ENCODE results near the gene KRT32. TPM values are rescaled to one million over a fixed set of nuclear protein-coding genes. Genes with fewer than 3 reads are reported as not detected.

Gene KRT32
- total RNA-seq, 2 experiments from 2014 or later, result not detected

DNA sequence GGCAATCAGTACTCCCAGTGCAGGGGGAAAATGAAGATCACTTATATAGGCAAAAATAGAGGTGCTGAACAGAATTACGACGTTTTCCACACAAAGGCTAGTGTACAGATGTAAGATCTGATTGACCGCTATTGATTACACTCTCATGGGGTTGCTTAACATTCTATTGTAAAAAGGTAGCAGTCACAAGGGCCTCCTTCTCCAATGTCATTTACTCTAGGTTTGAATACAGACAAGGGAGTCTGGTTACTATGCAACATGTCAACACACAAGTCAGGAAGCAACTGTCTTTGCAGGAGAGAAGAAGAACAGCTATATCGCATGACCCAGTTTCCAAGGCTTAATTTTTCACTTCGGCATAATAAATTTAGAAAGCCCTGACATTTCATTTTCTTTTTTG, 50.7 kb downstream of the KRT32 start:
- no peak overlapping the region for H3K4me3 Mint-ChIP-seq
- H3K27ac Mint-ChIP-seq, result no peak overlapping the region
- DNase-seq, result no peak
- H3K36me3 Mint-ChIP-seq, result no peaks in the 10 kb centered on the region
- H3K4me1 Mint-ChIP-seq, result peaks cover 7% of the 10 kb centered on the region
- H3K9me3 Mint-ChIP-seq, result no peaks in the 10 kb centered on the region
- H3K27me3 Mint-ChIP-seq, result no peaks in the 10 kb centered on the region

DNA sequence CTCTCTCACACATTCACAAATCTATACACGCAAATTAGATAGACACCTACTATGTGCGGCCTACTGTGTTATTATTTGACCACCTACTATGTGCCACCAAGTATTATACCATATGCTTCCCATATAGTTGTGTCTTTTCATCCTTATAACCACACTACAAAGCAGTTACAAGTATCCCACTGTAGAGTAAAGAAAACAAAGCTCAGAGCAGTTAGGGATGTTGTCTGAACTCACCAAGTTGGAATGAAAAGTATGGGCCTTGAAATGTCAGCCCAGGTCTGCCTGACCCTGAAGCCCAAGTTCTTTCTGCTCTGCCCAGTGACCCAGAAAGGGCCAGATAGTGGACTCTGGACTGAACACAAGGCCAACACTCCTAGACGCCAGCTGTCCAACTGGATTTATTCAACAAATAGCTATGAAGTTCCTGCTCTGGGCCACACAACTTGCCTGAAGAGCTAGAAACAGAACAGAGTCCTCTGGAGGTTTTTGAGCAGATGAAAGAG, 51.3 kb downstream of the KRT32 start:
- H3K4me1 Mint-ChIP-seq, result peaks cover 7% of the 10 kb centered on the region
- DNase-seq, result no peak
- no peaks in the 10 kb centered on the region for H3K36me3 Mint-ChIP-seq
- no peaks in the 10 kb centered on the region for H3K27me3 Mint-ChIP-seq
- no peaks in the 10 kb centered on the region for H3K9me3 Mint-ChIP-seq
- no peak overlapping the region for H3K27ac Mint-ChIP-seq
- H3K4me3 Mint-ChIP-seq, result no peak overlapping the region

DNA sequence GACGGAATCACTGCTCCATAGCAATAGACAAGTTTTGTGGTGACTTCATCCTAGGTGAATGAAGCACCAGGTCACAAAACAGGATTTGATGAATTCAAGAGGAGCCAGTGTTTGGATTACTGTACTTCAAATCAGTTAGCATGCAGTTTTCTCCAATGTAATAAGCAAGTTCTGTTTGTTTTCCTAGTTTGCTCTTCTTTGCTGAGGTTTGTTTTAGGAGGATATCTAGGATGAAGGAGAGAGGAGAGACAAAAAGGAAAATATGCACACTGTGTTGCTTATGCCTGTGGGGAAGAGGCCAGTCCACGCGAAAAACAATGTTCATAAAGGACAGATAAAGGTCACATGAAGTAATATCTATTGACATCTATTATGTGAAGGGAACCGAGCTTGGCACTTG, 51.8 kb downstream of the KRT32 start:
- no peak for DNase-seq
- H3K4me3 Mint-ChIP-seq, result no peak overlapping the region
- H3K36me3 Mint-ChIP-seq, result no peaks in the 10 kb centered on the region
- H3K27me3 Mint-ChIP-seq, result no peaks in the 10 kb centered on the region
- no peak overlapping the region for H3K27ac Mint-ChIP-seq
- H3K9me3 Mint-ChIP-seq, result no peaks in the 10 kb centered on the region
- peaks cover 7% of the 10 kb centered on the region for H3K4me1 Mint-ChIP-seq

DNA sequence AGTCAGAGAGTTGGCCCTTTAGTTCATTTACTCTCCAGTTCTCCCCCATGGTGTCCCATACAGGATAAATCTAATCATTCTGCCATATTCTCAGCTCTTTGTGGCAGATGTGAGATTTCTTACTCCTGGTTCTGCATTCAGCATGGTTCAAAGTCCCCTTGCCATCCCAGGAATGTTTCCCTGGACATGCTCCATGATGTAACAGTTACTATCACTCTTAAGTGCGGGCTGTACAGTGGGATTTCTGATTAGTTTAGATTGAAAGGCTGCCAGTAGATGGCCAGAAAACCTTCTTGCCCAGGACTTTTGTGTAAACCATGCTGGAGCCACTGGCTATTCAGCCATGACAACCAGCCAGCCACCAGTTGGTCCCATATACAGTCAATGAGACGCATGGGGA, 53.2 kb downstream of the KRT32 start:
- no peak for DNase-seq
- Mint-ChIP-seq H3K27ac (no peak overlapping the region), H3K27me3 (no peaks in the 10 kb centered on the region), H3K9me3 (no peaks in the 10 kb centered on the region), H3K4me3 (no peak overlapping the region), H3K4me1 (peaks cover 8% of the 10 kb centered on the region), H3K36me3 (no peaks in the 10 kb centered on the region)

DNA sequence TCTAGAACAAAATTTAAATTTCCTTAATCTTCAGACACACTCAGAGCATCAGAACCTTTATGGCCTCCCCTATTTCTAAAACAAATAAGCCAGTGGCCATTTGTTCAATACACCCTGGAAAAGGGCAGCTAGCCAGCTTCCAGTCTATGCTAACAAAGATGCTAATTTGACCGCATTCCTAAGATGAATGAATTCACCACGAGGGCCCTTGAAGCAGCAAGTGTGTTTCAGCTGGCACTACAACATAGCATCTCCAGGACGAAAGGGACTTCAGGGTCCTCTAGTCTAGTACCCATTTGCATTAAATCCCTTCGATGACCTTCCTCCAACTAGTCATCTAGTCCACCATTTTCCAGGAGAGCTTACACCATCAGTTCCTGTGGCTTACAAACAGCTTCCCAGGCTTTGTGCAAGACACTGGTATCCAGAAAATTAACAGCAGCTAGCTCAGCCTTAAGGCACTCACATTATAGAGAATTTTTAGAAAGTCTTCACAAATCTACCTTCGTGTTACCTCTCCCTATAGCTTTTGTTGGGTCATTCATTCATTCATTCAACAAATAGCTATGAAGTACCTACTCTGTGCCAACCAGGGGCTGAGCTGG, 53.7 kb downstream of the KRT32 start:
- H3K27ac Mint-ChIP-seq, result no peak overlapping the region
- no peaks in the 10 kb centered on the region for H3K9me3 Mint-ChIP-seq
- no peak for DNase-seq
- H3K36me3 Mint-ChIP-seq, result no peaks in the 10 kb centered on the region
- H3K4me1 Mint-ChIP-seq, result peaks cover 10% of the 10 kb centered on the region
- no peaks in the 10 kb centered on the region for H3K27me3 Mint-ChIP-seq
- H3K4me3 Mint-ChIP-seq, result no peak overlapping the region

DNA sequence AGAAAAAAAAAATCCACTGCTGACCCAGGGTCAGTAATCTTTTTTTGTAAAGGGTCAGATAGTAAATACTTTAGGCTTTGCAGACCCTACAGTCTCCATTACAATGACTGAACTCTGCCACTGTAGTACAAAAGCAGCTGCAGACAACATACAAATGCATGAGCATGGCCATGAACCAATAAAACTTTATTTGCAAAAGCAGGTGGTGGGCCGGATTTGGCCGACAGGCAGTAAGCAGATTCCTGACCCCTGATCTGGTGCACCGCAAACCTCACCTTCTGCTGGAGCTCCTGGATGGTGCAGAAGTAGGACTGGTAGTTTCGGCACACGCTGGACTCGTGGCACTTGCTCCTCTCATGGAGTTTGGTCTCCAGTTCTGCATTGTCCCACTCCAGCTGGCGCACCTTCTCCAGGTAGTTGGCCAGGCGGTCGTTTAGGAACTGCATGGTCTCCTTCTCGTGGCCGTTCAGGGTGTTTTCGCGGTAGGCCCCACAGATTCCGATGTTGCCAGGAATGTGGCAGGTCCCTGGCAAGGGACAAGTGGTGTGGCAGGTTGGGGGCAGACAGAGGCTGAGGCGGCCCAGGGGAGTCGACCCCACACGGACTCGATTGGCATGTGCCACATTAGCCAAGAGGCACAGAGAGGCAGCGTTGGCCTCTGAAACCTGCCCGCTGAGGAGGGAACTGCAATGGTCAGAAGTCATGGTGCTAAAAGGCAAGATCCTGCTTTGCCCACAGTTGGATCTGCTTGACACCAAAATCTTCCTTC, 55.9 kb downstream of the KRT32 start:
- H3K27me3 Mint-ChIP-seq, result no peaks in the 10 kb centered on the region
- DNase-seq, result no peak
- no peaks in the 10 kb centered on the region for H3K36me3 Mint-ChIP-seq
- H3K4me1 Mint-ChIP-seq, result peaks cover 7% of the 10 kb centered on the region
- H3K4me3 Mint-ChIP-seq, result no peak overlapping the region
- H3K27ac Mint-ChIP-seq, result no peak overlapping the region
- H3K9me3 Mint-ChIP-seq, result no peaks in the 10 kb centered on the region

Other genes starting within 250 kb of the KRT32 start
- not detected for gene KRTAP9-2, start 240.7 kb downstream of the KRT32 start, total RNA-seq
- gene KRTAP9-3, start 234.9 kb downstream of the KRT32 start, total RNA-seq, result not detected
- gene KRTAP9-8, start 229.4 kb downstream of the KRT32 start, total RNA-seq, result not detected
- not detected for gene KRTAP9-4, start 217.7 kb downstream of the KRT32 start, total RNA-seq
- gene KRTAP9-9, start 212.0 kb downstream of the KRT32 start, total RNA-seq, result not detected
- not detected for gene KRTAP9-6, start 202.0 kb downstream of the KRT32 start, total RNA-seq
- not detected for gene KRTAP9-7, start 191.7 kb downstream of the KRT32 start, total RNA-seq
- not detected for gene KRTAP29-1, start 164.5 kb downstream of the KRT32 start, total RNA-seq
- gene KRTAP16-1, start 158.1 kb downstream of the KRT32 start, total RNA-seq, result not detected
- not detected for gene KRTAP17-1, start 151.7 kb downstream of the KRT32 start, total RNA-seq
- gene KRT33A, start 116.6 kb downstream of the KRT32 start, total RNA-seq, result not detected
- gene KRT33B, start 97.6 kb downstream of the KRT32 start, total RNA-seq, result not detected
- gene KRT34, start 85.1 kb downstream of the KRT32 start, total RNA-seq, result not detected
- not detected for gene KRT31, start 69.8 kb downstream of the KRT32 start, total RNA-seq
- not detected for gene KRT37, start 42.8 kb downstream of the KRT32 start, total RNA-seq
- not detected for gene KRT38, start 26.4 kb downstream of the KRT32 start, total RNA-seq
- gene KRT35, start 13.8 kb upstream of the KRT32 start, total RNA-seq, result not detected
- not detected for gene KRT36, start 22.5 kb upstream of the KRT32 start, total RNA-seq
- not detected for gene KRT13, start 38.2 kb upstream of the KRT32 start, total RNA-seq
- not detected for gene KRT15, start 51.5 kb upstream of the KRT32 start, total RNA-seq
- gene KRT19, start 60.9 kb upstream of the KRT32 start, total RNA-seq, result not detected
- not detected for gene KRT9, start 104.7 kb upstream of the KRT32 start, total RNA-seq
- gene KRT14, start 119.5 kb upstream of the KRT32 start, total RNA-seq, result not detected
- not detected for gene KRT16, start 145.4 kb upstream of the KRT32 start, total RNA-seq
- not detected for gene KRT17, start 157.2 kb upstream of the KRT32 start, total RNA-seq
- 1,000 to 10,000 TPM; 1,196 to 1,277 TPM for gene EIF1, start 221.5 kb upstream of the KRT32 start, total RNA-seq
- not detected for gene GAST, start 244.9 kb upstream of the KRT32 start, total RNA-seq

All from activated naive CD8-positive, alpha-beta T cell treated with anti-CD3 and anti-CD28 coated beads for 36 hours (primary cell).